Neural progenitor cell (in vitro differentiated cells): Measurements from ENCODE around the gene SPRED1.

ENCODE experiments used
- CTCF ChIP-seq: fragments of 200-600 bp; sonication (generic); IDR thresholded peaks from 2 replicates; pipeline ENCODE4 v1.5.1; 2017; ENCODE audit warnings: antibody characterized with exemption, mild to moderate bottlenecking
- EZH2 ChIP-seq: fragments of 200-600 bp; sonication (generic); IDR thresholded peaks from 2 replicates; pipeline ENCODE4 v1.6.1; 2017; ENCODE audit warnings: antibody characterized with exemption, mild to moderate bottlenecking, moderate library complexity
- EZH2phosphoT487 ChIP-seq: fragments of 200-600 bp; sonication (generic); IDR thresholded peaks from 2 replicates; pipeline ENCODE4 v1.6.1; 2017; ENCODE audit warnings: antibody characterized with exemption

DNA sequence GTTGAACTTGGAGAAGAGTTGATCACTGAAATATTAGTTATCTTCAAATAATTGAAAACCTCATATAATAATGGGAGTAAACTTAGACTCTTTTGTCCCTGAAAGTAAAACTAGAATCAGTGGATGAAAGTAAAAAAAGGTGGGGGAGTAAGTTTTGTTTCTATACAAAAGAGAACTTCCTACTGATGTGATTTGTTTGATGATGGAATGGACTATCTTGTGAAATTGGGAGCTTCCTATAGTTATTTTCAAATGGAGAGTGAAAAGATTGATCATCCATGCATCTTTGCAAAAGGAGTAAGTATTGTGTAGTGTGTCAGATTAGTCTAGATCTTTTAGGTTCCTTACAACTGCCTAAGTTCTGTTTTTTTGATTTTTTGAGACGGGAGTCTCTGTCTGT is 28.4 kb downstream of the SPRED1 start:
- no peak for TF ChIP-seq CTCF
- TF ChIP-seq EZH2, result no peak
- no peak for TF ChIP-seq EZH2phosphoT487
